A549 (cell line): Measurements from ENCODE around the gene ZSCAN22. TPM values are rescaled to one million over a fixed set of nuclear protein-coding genes. Genes with fewer than 3 reads are reported as not detected.

ENCODE experiments used
- ATOH8 ChIP-seq: fragments of 250-450 bp; sonication (Bioruptor Pico); IDR thresholded peaks from 2 replicates; pipeline ENCODE4 v1.5.0; 2020; ENCODE audit warnings: low read depth, mild to moderate bottlenecking, moderate library complexity
- CBX2 ChIP-seq: fragments of 200-600 bp; sonication (generic); IDR thresholded peaks from 2 replicates; pipeline ENCODE4 v1.6.1; 2016; ENCODE audit warnings: low read depth, mild to moderate bottlenecking, borderline replicate concordance
- CHD2 ChIP-seq: fragments of 150-350 bp; IDR thresholded peaks from 2 replicates; pipeline ENCODE4 v1.6.1; 2014; ENCODE audit warnings: low read length; ENCODE audit not compliant: partially characterized antibody
- CHD4 ChIP-seq: fragments of 200-600 bp; sonication (generic); IDR thresholded peaks from 2 replicates; pipeline ENCODE4 v1.6.1; 2016; ENCODE audit warnings: antibody characterized with exemption, mild to moderate bottlenecking, borderline replicate concordance
- EHF ChIP-seq: fragments of 250-450 bp; sonication (Bioruptor Pico); IDR thresholded peaks from 2 replicates; pipeline ENCODE4 v1.5.0; 2020; ENCODE audit warnings: mild to moderate bottlenecking
- EHMT2 ChIP-seq: fragments of 200-600 bp; sonication (generic); IDR thresholded peaks from 2 replicates; pipeline ENCODE4 v1.6.1; 2016; ENCODE audit warnings: antibody characterized with exemption, low read depth, mild to moderate bottlenecking, moderate library complexity
- EP300 ChIP-seq, 2 experiments: fragments of >200 bp; sonication (Bioruptor Twin); formaldehyde crosslinking; IDR thresholded peaks; 2 replicates in 1 of 2; 3 replicates in 1 of 2; pipeline ENCODE4 v1.6.1; 2016 to 2017
- FOSB ChIP-seq: fragments of 250-450 bp; sonication (Bioruptor Pico); IDR thresholded peaks from 2 replicates; pipeline ENCODE4 v1.5.0; 2020; ENCODE audit warnings: mild to moderate bottlenecking, moderate library complexity
- FOXS1 ChIP-seq: fragments of 250-450 bp; sonication (Bioruptor Pico); IDR thresholded peaks from 2 replicates; pipeline ENCODE4 v1.5.0; 2020; ENCODE audit warnings: mild to moderate bottlenecking, moderate library complexity
- HEYL ChIP-seq: fragments of 250-450 bp; sonication (Bioruptor Pico); IDR thresholded peaks from 2 replicates; pipeline ENCODE4 v1.8.0; 2021; ENCODE audit warnings: mild to moderate bottlenecking, moderate library complexity
- HOXA7 ChIP-seq: fragments of 250-450 bp; sonication (Bioruptor Pico); IDR thresholded peaks from 2 replicates; pipeline ENCODE4 v1.5.0; 2020; ENCODE audit warnings: mild to moderate bottlenecking, moderate library complexity
- HOXB5 ChIP-seq: fragments of 250-450 bp; sonication (Bioruptor Pico); IDR thresholded peaks from 2 replicates; pipeline ENCODE4 v1.5.0; 2020; ENCODE audit warnings: mild to moderate bottlenecking, moderate library complexity
- JUN ChIP-seq, 2 experiments: fragments of >200 bp; sonication (Bioruptor Twin); formaldehyde crosslinking; IDR thresholded peaks; 2 replicates in 1 of 2; 3 replicates in 1 of 2; pipeline ENCODE4 v1.6.1; 2016 to 2017
- KDM1A ChIP-seq: fragments of 200-600 bp; sonication (generic); IDR thresholded peaks from 2 replicates; pipeline ENCODE4 v1.6.1; 2016; ENCODE audit warnings: low read depth, mild to moderate bottlenecking
- MAFK ChIP-seq: fragments of 450-650 bp; IDR thresholded peaks from 2 replicates; pipeline ENCODE4 v1.6.1; 2014; ENCODE audit not compliant: partially characterized antibody
- MAZ ChIP-seq: fragments of 150-350 bp; IDR thresholded peaks from 2 replicates; pipeline ENCODE4 v1.6.1; 2014; ENCODE audit warnings: antibody characterized with exemption, low read depth, low read length, borderline replicate concordance
- NPAS2 ChIP-seq: fragments of 250-450 bp; sonication (Bioruptor Pico); IDR thresholded peaks from 2 replicates; pipeline ENCODE4 v1.8.0; 2022; ENCODE audit warnings: mild to moderate bottlenecking, moderate library complexity, borderline replicate concordance
- NR3C1 ChIP-seq: fragments of >200 bp; sonication (Bioruptor Twin); formaldehyde crosslinking; IDR thresholded peaks from 3 replicates; pipeline ENCODE4 v1.6.1; 2017
- POLR2A ChIP-seq: IDR thresholded peaks from 2 replicates; pipeline ENCODE4 v1.6.1; 2012; ENCODE audit warnings: mild to moderate bottlenecking, low read length
- POLR2AphosphoS2 ChIP-seq: conservative IDR thresholded peaks from 2 replicates; pipeline ENCODE4 v1.6.1; 2012; ENCODE audit warnings: low read length, improper control_type of control experiment, inconsistent platforms
- RAD21 ChIP-seq, 2 experiments: fragments of >200 bp in 1 of 2; sonication (Bioruptor Twin) in 1 of 2; formaldehyde crosslinking in 1 of 2; IDR thresholded peaks in 1 of 2; conservative IDR thresholded peaks in 1 of 2; 2 replicates in 1 of 2; 3 replicates in 1 of 2; pipeline ENCODE4 v1.6.1; 2012 to 2018; ENCODE audit warnings: inconsistent platforms in 1 of 2
- RARB ChIP-seq: fragments of 250-450 bp; sonication (Bioruptor Pico); IDR thresholded peaks from 2 replicates; pipeline ENCODE4 v1.8.0; 2021; ENCODE audit warnings: mild to moderate bottlenecking, moderate library complexity
- RNF2 ChIP-seq: fragments of 200-600 bp; sonication (generic); IDR thresholded peaks from 2 replicates; pipeline ENCODE4 v1.6.1; 2016; ENCODE audit warnings: low read depth, mild to moderate bottlenecking, antibody characterized with exemption, moderate library complexity, borderline replicate concordance
- SMC3 ChIP-seq: fragments of >200 bp; sonication (Bioruptor Twin); formaldehyde crosslinking; IDR thresholded peaks from 3 replicates; pipeline ENCODE4 v1.6.1; 2018; ENCODE audit warnings: inconsistent platforms
- SREBF2 ChIP-seq: fragments of 450-650 bp; IDR thresholded peaks from 2 replicates; pipeline ENCODE4 v1.6.1; 2014; ENCODE audit warnings: mild to moderate bottlenecking, moderate library complexity
- TP53 ChIP-seq: fragments of 250-450 bp; sonication (Bioruptor Pico); IDR thresholded peaks from 2 replicates; pipeline ENCODE4 v1.5.0; 2021; ENCODE audit warnings: mild to moderate bottlenecking, moderate library complexity
- ZFP36 ChIP-seq: fragments of 450-650 bp; IDR thresholded peaks from 2 replicates; pipeline ENCODE4 v1.6.1; 2014; ENCODE audit warnings: borderline replicate concordance; ENCODE audit not compliant: partially characterized antibody
- ZNF302 ChIP-seq: fragments of 250-450 bp; sonication (Bioruptor Pico); IDR thresholded peaks from 2 replicates; pipeline ENCODE4 v1.9.0; 2021; ENCODE audit warnings: inconsistent platforms, mild to moderate bottlenecking, moderate library complexity
- ZSCAN20 ChIP-seq: fragments of 250-450 bp; sonication (Bioruptor Pico); IDR thresholded peaks from 2 replicates; pipeline ENCODE4 v1.8.0; 2022; ENCODE audit warnings: mild to moderate bottlenecking, moderate library complexity
- polyA plus RNA-seq, 4 experiments: library from polyadenylated mRNA; depleted of rRNA in 3 of 4; stranded (reverse); fragments of >200 nt; fragmentation: RNase III in 1 of 4; extraction: RNeasy Plus Mini Kit Qiagen cat#74134 plus additional on column Dnase treatment in 1 of 4; gene quantifications; 2 replicates in 3 of 4; 3 replicates in 1 of 4; pipeline ENCODE4 v1.2.3, GENCODE V29; 2011 to 2017
- TF ChIP-seq, protein P1 (sequence below): IDR thresholded peaks from 2 replicates; pipeline ENCODE4 v1.6.1; 2012
- TF ChIP-seq, protein P2 (sequence below): fragments of >200 bp; sonication (Bioruptor Twin); formaldehyde crosslinking; IDR thresholded peaks from 2 replicates; pipeline ENCODE4 v1.6.1; 2016
- TF ChIP-seq, protein P3 (sequence below): IDR thresholded peaks from 2 replicates; pipeline ENCODE4 v1.6.1; 2012; ENCODE audit warnings: low read depth, borderline replicate concordance

The ZSCAN22 gene
- polyA plus RNA-seq, 2 of the 4 experiments (the other 2 are of a cell fraction): 2.0 to 4.4 TPM

DNA sequence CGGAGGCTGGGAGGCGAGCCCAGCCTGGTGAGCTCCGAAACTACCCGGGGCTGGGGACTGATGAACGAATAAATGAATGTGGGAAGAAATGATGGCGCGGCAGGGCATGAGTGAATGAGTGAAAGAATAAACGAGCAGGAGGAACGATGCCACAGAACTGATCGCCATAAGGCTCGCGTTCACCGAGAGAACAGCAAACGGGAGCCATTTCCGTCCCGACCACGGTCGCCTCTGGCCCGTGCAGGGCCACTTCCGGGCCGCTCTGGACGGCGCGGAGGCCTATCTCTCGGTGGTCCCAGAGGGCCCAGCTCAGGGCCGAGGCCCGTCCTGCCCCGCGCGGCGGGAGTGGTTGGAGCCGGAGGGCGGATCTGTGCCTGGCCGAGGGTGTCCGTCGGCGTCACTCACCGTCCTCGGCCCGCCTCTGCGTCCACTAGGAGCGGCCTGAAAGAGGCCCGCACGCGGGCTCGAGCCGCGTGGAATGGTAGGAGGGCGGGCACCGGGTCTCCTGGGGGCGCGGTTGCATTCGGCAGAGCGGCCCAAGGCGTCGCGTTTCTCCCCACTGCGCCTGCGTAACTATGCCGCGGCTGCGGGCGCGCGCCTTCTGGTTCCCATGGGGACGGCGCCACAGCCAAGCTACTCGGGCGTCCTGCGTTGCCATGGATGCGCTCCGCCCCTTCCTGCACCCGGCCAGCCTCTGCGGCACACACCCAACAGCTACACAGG lies 35.6 kb downstream of the ZSCAN22 start, which contains the start of gene ZNF497 (continued):
- TF ChIP-seq MAFK (no peak), FOXS1 (CRISPR knock-in tag) (no peak), ZSCAN20 (no peak), JUN (IDR thresholded peaks at IDR 0.05) (peak; percentile 87 to 97), RNF2 (no peak), HOXA7 (CRISPR knock-in tag) (no peak), SMC3 (no peak; the same call in 2 of the 3 replicates), ZNF302 (CRISPR knock-in tag) (no peak), HEYL (no peak), HOXB5 (0 out of 2 replicates have a peak, but pooled peaks have one; percentile 52), POLR2AphosphoS2 (no peak), NR3C1 (no peak), FOSB (no peak), ATOH8 (CRISPR knock-in tag) (no peak), RARB (no peak), SREBF2 (no peak), MAZ (no peak), NPAS2 (CRISPR knock-in tag) (no peak), ZFP36 (no peak), TP53 (CRISPR knock-in tag) (0 out of 2 replicates have a peak, but pooled peaks have one; percentile 6), EP300 (IDR thresholded peaks at IDR 0.05) (no peak), EHF (CRISPR knock-in tag) (no peak), RAD21 (conservative IDR thresholded peaks at IDR 0.05 in 1 of 2, IDR thresholded peaks at IDR 0.05 in 1 of 2) (no peak), CHD4 (no peak), KDM1A (no peak), EHMT2 (no peak), CHD2 (no peak), CBX2 (no peak), POLR2A (peak; percentile 63)
- TF ChIP-seq, protein P1, sequence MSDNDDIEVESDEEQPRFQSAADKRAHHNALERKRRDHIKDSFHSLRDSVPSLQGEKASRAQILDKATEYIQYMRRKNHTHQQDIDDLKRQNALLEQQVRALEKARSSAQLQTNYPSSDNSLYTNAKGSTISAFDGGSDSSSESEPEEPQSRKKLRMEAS: peak; percentile 84
- TF ChIP-seq, protein P2, sequence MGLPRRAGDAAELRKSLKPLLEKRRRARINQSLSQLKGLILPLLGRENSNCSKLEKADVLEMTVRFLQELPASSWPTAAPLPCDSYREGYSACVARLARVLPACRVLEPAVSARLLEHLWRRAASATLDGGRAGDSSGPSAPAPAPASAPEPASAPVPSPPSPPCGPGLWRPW: no peak
- TF ChIP-seq, protein P3, sequence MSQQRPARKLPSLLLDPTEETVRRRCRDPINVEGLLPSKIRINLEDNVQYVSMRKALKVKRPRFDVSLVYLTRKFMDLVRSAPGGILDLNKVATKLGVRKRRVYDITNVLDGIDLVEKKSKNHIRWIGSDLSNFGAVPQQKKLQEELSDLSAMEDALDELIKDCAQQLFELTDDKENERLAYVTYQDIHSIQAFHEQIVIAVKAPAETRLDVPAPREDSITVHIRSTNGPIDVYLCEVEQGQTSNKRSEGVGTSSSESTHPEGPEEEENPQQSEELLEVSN: peak; percentile 89
